HFFc6 (cell line): ENCODE data around the gene TBC1D1. TPM values are rescaled to one million over a fixed set of nuclear protein-coding genes. Genes with fewer than 3 reads are reported as not detected.

Experiments
- DNase-seq: peaks from one replicate; pipeline ENCODE4 v3.0.0-alpha.2; 2018
- H3K27ac Mint-ChIP-seq: 2 replicates; pipeline ENCODE4 v1.8.0; 2020; ENCODE audit warnings: mild to moderate bottlenecking, mixed read lengths
- H3K27me3 Mint-ChIP-seq: 2 replicates; pipeline ENCODE4 v1.8.0; 2021; ENCODE audit warnings: mild to moderate bottlenecking, moderate library complexity, mixed read lengths; ENCODE audit not compliant: insufficient read depth
- H3K36me3 Mint-ChIP-seq: 2 replicates; pipeline ENCODE4 v1.8.0; 2021; ENCODE audit warnings: low read depth, mixed read lengths
- H3K4me1 Mint-ChIP-seq: 2 replicates; pipeline ENCODE4 v1.8.0; 2020; ENCODE audit warnings: low read depth, mixed read lengths
- H3K4me3 Mint-ChIP-seq: 2 replicates; pipeline ENCODE4 v1.8.0; 2020; ENCODE audit warnings: mild to moderate bottlenecking, moderate library complexity, mixed read lengths
- H3K9me3 Mint-ChIP-seq: 2 replicates; pipeline ENCODE4 v1.8.0; 2020; ENCODE audit warnings: mild to moderate bottlenecking, mixed read lengths
- total RNA-seq, 6 experiments: library from RNA; stranded (reverse); fragmentation: NEBNext Ultra II Directional; extraction: Animal tissue kit (Norgen Biotek cat#: 25700); gene quantifications; 2 replicates in 1 of 6; 3 replicates in 5 of 6; pipeline ENCODE4 v1.2.3, GENCODE V29; 2021
- TF ChIP-seq, protein P1 (sequence below): fragments of 200-600 bp; sonication (generic); IDR thresholded peaks from 2 replicates; pipeline ENCODE4 v1.5.0; 2021; ENCODE audit warnings: antibody characterized with exemption, mild to moderate bottlenecking

TBC1D1 gene
- total RNA-seq, 6 experiments from 2014 or later = 78.5 to 126 (median 112) TPM

DNA sequence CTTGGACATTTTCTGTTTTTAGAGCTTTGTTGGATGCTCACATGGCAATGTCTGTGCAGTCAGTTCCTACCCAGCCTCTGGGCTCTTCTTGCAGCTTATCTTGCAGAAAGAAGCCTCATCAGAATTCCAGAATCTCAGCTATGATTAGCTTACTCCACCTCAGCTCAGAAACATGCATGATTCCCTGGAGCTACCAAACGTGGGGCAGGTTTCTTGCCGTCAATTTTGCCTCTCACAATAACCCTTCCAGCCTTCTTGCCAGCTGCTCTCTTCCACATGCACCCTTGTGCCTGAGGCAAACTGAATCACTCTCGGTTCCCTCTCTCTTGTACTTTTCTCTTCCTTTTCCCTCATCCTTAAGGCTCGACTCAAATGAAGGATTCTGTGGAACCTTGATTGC is 210.7 kb downstream of the TBC1D1 start:
- DNase-seq = peak; percentile 96
- TF ChIP-seq, protein P1, sequence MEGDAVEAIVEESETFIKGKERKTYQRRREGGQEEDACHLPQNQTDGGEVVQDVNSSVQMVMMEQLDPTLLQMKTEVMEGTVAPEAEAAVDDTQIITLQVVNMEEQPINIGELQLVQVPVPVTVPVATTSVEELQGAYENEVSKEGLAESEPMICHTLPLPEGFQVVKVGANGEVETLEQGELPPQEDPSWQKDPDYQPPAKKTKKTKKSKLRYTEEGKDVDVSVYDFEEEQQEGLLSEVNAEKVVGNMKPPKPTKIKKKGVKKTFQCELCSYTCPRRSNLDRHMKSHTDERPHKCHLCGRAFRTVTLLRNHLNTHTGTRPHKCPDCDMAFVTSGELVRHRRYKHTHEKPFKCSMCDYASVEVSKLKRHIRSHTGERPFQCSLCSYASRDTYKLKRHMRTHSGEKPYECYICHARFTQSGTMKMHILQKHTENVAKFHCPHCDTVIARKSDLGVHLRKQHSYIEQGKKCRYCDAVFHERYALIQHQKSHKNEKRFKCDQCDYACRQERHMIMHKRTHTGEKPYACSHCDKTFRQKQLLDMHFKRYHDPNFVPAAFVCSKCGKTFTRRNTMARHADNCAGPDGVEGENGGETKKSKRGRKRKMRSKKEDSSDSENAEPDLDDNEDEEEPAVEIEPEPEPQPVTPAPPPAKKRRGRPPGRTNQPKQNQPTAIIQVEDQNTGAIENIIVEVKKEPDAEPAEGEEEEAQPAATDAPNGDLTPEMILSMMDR = no peak
- Mint-ChIP-seq H3K4me1 (peaks cover 72% of the 10 kb centered on the region), H3K36me3 (peaks cover 8% of the 10 kb centered on the region; the same call in 1 of the 2 replicates), H3K9me3 (no peaks in the 10 kb centered on the region), H3K27me3 (no peaks in the 10 kb centered on the region; the same call in none of the 2 replicates), H3K4me3 (peak overlapping the region; percentile 46), H3K27ac (peak overlapping the region; percentile 92)

GRCh38 chr4:38102957-38103588 is 212.2 kb downstream of the TBC1D1 start:
- H3K4me1 Mint-ChIP-seq = peaks cover 83% of the 10 kb centered on the region
- no peaks in the 10 kb centered on the region; the same call in none of the 2 replicates for H3K27me3 Mint-ChIP-seq
- H3K9me3 Mint-ChIP-seq = no peaks in the 10 kb centered on the region
- H3K4me3 Mint-ChIP-seq = no peak overlapping the region
- DNase-seq = no peak
- H3K27ac Mint-ChIP-seq = peak overlapping the region; percentile 92
- peaks cover 18% of the 10 kb centered on the region for H3K36me3 Mint-ChIP-seq
- TF ChIP-seq, protein P1 = no peak

- no peaks in the 10 kb centered on the region; the same call in none of the 2 replicates for H3K27me3 Mint-ChIP-seq
- H3K4me1 Mint-ChIP-seq = peaks cover 71% of the 10 kb centered on the region
- no peaks in the 10 kb centered on the region for H3K9me3 Mint-ChIP-seq
- H3K27ac Mint-ChIP-seq = no peak overlapping the region; the same call in 1 of the 2 replicates
- peaks cover 32% of the 10 kb centered on the region for H3K36me3 Mint-ChIP-seq
- no peak for DNase-seq
- TF ChIP-seq, protein P1 = no peak
- H3K4me3 Mint-ChIP-seq = no peak overlapping the region
These were observed 214.8 kb downstream of the TBC1D1 start for GRCh38 chr4:38105475-38106220.

DNA sequence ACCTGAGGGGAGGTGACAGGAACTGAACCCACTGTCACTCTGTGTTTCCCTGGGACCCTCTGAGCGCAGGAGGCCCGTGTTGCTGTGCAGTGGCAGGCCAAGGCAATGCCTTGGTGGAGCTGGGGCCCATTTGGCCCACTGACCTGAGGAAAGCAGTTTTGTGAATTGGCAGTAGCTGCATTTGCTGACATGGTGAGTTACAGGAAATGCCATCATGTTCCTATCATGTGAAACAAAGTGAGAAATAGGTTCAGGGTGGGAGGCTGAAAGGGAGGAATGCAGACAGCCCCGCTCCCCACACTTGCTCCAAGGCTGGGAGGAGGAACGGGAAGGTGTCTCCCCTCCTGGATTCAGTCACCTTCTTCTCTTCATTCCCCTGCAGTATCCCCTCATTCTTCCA is 215.4 kb downstream of the TBC1D1 start:
- Mint-ChIP-seq H3K4me1 (peaks cover 71% of the 10 kb centered on the region), H3K27ac (peak overlapping the region; percentile 39), H3K27me3 (no peaks in the 10 kb centered on the region; the same call in 1 of the 2 replicates), H3K36me3 (peaks cover 32% of the 10 kb centered on the region), H3K9me3 (no peaks in the 10 kb centered on the region), H3K4me3 (no peak overlapping the region)
- DNase-seq = no peak
- TF ChIP-seq, protein P1 = no peak

- Mint-ChIP-seq H3K4me1 (peaks cover 69% of the 10 kb centered on the region), H3K36me3 (peaks cover 32% of the 10 kb centered on the region), H3K4me3 (no peak overlapping the region), H3K9me3 (no peaks in the 10 kb centered on the region), H3K27me3 (no peaks in the 10 kb centered on the region), H3K27ac (no peak overlapping the region; the same call in 1 of the 2 replicates)
- TF ChIP-seq, protein P1 = no peak
- no peak for DNase-seq
These were observed 216.1 kb downstream of the TBC1D1 start for GRCh38 chr4:38106886-38107514.
